Measurements from ENCODE around the gene GMDS. TPM values are rescaled to one million over a fixed set of nuclear protein-coding genes. Genes with fewer than 3 reads are reported as not detected.

GMDS gene
- total RNA-seq, 1 donor from 2014 or later = 30.2 TPM

- Histone ChIP-seq H3K4me3 (no peak overlapping the region), H3K27me3 (no peaks in the 10 kb centered on the region), H3K9me3 (no peaks in the 10 kb centered on the region), H3K36me3 (no peaks in the 10 kb centered on the region), H3K4me1 (peaks cover 9% of the 10 kb centered on the region), H3K27ac (no peak overlapping the region)
- TF ChIP-seq POLR2AphosphoS5 (IDR thresholded peaks at IDR 0.05; ENCODE audit: insufficient read depth in 1 of 2, low read depth in 1 of 2) (no peak), POLR2A (IDR thresholded peaks at IDR 0.05) (no peak)
- TF ChIP-seq, protein P1, sequence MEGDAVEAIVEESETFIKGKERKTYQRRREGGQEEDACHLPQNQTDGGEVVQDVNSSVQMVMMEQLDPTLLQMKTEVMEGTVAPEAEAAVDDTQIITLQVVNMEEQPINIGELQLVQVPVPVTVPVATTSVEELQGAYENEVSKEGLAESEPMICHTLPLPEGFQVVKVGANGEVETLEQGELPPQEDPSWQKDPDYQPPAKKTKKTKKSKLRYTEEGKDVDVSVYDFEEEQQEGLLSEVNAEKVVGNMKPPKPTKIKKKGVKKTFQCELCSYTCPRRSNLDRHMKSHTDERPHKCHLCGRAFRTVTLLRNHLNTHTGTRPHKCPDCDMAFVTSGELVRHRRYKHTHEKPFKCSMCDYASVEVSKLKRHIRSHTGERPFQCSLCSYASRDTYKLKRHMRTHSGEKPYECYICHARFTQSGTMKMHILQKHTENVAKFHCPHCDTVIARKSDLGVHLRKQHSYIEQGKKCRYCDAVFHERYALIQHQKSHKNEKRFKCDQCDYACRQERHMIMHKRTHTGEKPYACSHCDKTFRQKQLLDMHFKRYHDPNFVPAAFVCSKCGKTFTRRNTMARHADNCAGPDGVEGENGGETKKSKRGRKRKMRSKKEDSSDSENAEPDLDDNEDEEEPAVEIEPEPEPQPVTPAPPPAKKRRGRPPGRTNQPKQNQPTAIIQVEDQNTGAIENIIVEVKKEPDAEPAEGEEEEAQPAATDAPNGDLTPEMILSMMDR (IDR thresholded peaks at IDR 0.05) = no peak
- DNase-seq (ENCODE audit: extremely low spot score in 2 of 2) = no peak
- intact Hi-C loops (cut with DNase I) = no loop called here
Measured at GRCh38 chr6:1837826-1838225, 407.6 kb downstream of the GMDS start.

- no peaks in the 10 kb centered on the region for H3K27me3 ChIP-seq
- intact Hi-C loops (cut with DNase I) = no loop called here
- H3K27ac ChIP-seq = no peak overlapping the region
- peaks cover 17% of the 10 kb centered on the region for H3K4me1 ChIP-seq
- H3K9me3 ChIP-seq = no peaks in the 10 kb centered on the region
- DNase-seq (ENCODE audit: extremely low spot score in 2 of 2) = no peak
- no peak overlapping the region for H3K4me3 ChIP-seq
- H3K36me3 ChIP-seq = no peaks in the 10 kb centered on the region
- TF ChIP-seq, protein P1 (IDR thresholded peaks at IDR 0.05) = no peak
- TF ChIP-seq POLR2A (IDR thresholded peaks at IDR 0.05) (no peak), POLR2AphosphoS5 (IDR thresholded peaks at IDR 0.05; ENCODE audit: insufficient read depth in 1 of 2, low read depth in 1 of 2) (no peak)
Measured at GRCh38 chr6:1836690-1837089, 408.7 kb downstream of the GMDS start.

GRCh38 chr6:1834646-1835516 lies 410.5 kb downstream of the GMDS start:
- no peaks in the 10 kb centered on the region for H3K9me3 ChIP-seq
- DNase-seq (ENCODE audit: extremely low spot score in 2 of 2) = no peak
- peaks cover 17% of the 10 kb centered on the region for H3K4me1 ChIP-seq
- H3K4me3 ChIP-seq = no peak overlapping the region
- TF ChIP-seq, protein P1 (IDR thresholded peaks at IDR 0.05) = no peak
- TF ChIP-seq POLR2AphosphoS5 (IDR thresholded peaks at IDR 0.05; ENCODE audit: insufficient read depth in 1 of 2, low read depth in 1 of 2) = no peak
- TF ChIP-seq POLR2A (IDR thresholded peaks at IDR 0.05) = no peak
- intact Hi-C loops (cut with DNase I) = no loop called here
- H3K36me3 ChIP-seq = no peaks in the 10 kb centered on the region
- no peak overlapping the region for H3K27ac ChIP-seq
- no peaks in the 10 kb centered on the region for H3K27me3 ChIP-seq

DNA sequence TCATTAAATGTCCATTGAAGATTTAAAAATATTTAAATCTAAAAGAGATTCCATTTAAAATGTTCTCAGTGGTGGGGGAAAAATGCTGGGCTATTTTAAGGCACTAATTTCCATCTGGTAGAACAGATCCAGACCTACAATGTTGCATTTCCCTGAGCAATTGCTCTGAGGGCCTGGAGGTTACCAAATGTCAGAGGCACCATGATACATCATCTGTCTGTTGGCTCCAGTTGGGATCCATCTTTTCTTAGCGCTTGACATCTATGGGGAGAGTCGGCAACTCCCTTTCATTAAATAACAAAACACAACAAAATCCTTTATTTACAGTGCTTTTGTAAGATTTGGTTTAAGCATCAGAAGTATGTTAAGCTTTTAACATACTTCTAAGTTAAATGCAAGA lies 411.2 kb downstream of the GMDS start:
- H3K9me3 ChIP-seq = no peaks in the 10 kb centered on the region
- DNase-seq (ENCODE audit: extremely low spot score in 2 of 2) = no peak
- H3K4me1 ChIP-seq = peaks cover 17% of the 10 kb centered on the region
- TF ChIP-seq POLR2AphosphoS5 (IDR thresholded peaks at IDR 0.05; ENCODE audit: insufficient read depth in 1 of 2, low read depth in 1 of 2) (no peak), POLR2A (IDR thresholded peaks at IDR 0.05) (no peak)
- TF ChIP-seq, protein P1 (IDR thresholded peaks at IDR 0.05) = no peak
- no peaks in the 10 kb centered on the region for H3K27me3 ChIP-seq
- intact Hi-C loops (cut with DNase I) = no loop called here
- no peaks in the 10 kb centered on the region for H3K36me3 ChIP-seq
- H3K4me3 ChIP-seq = no peak overlapping the region
- H3K27ac ChIP-seq = no peak overlapping the region

Data from vagina (tissue), 2 donors.